Measurements from ENCODE around the gene RBKS.
A peak's percentile ranks its signal among the peaks of the same experiment; 100 is the strongest.
"Not testable (repeated sequence)": the region's sequence is repeated elsewhere in the genome, so short reads cannot be mapped to it uniquely, and the experiment has no call there.

RBKS gene

DNA sequence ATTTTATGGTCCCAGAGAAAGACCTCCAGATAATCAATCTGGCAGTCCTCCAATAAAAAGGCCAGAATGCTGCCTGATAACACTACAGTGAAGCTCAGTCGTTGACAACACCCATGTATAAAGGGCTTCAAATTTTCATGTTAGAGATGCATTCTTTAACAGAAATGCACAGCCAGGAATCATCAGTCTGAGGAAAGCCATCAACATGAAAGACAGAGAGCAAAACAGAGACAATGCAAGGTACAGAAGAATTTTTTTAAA, 14.1 kb upstream of the RBKS start:
- no peak for DNase-seq

DNA sequence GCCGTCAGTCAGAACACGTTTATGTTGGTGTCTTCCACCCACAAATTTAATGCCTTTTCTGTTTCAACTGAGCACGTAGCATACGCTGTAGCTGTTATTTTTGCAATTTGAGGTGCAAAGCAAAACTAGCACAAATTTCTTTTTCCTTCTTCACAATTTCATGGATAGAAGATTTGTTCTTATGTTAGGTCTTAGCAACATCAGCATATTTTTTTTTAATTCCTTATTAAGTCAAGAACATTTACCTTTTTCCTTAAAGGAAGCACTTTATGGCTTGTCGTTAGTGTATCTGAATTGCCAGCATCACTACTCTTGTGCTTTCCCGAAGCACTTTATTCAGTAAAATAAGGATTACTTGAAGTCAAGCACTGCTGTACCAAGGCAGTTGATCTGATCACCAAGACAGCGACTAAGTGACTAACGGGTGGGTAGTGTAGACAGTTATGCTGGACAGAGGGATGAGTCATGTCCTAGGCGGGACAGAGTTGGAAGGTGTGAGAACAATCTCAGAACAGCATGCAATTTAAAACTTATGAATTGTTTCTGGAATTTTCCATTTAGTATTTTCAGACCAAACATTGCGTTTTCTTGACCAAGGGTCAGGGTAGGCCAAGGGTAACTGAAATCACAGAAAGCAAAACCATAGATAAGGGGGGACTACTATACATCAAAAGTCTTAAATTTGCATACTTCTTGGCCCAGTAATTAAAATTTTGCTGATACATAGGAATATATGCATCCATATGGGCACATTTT, 13.6 kb upstream of the RBKS start:
- no peak for DNase-seq

GRCh38 chr2:27903018-27903417, 12.8 kb upstream of the RBKS start:
- no peak for DNase-seq

DNA sequence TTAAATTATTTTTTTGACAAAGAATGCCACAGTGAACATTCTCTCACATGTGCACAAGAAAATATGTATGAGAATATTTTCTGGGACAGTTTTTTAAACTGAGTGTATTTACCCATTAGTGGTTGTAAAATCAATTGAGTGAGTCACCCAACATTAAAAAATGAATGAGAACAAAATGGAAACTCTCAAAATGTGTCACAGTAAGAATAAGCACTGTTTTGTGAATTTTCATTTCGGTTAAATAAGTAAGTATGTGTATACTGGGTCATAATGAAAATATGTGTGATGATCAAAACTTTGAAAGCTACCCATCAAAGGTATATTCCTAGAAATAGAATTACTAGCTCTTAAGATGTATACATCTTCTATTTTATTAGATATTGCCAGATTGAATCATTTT, 11.9 kb upstream of the RBKS start:
- DNase-seq: no peak

DNA sequence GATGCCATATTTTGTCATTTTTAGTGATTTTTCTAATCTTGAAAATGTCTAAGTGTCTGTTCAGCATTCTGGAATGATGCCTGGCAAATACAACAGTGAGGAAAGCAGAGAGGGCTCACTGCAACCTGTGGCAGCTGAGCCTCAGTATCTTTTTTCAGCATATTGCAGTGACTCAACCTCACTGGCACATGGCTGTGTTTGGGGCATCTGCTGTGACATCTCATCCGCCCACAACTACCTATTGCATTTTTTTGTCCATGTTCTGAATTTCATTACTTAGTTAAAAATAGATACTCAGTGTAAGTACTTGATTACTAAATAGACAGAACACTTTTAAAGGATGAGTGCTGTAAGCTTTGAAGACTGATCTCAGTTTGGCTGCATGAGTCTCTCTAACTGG, 11.0 kb upstream of the RBKS start:
- no peak for DNase-seq

DNA sequence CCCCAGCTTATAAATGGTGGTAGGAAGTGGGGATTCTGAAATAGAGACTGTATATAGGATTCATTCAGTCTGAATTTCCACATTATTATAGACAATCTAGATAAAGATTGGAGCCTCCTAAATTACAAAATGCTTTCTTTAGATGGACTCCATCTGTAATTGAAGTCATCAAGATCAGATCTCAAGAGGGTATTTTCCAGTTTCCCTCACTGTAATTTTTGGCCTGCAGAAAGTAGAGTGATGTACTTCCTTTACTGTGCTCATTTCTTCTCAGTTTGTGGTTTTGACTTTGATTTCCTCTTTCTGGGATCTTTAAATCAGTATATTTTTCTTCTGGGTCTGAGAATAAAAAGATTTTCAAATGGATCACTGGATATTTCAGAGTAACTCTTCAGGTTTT, 7.5 kb upstream of the RBKS start:
- no peak for DNase-seq

DNA sequence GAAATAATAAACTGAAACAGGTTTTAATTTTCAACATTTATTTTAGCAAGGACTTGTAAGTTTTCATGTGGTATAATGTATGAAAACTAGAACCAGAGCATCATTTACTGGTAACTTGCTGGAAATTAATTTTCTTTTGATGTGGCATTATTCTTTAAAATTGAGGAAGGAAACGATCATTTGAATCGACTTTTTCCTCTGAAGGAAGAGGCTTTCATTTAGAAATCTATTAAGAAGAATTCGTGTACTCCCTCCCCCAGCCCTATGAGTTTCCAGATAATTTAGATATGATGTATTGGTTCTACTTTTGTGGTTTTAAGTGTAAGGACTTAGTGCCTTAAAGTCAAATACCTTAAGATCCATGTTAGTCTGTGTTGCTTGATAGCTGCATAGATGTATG, 2.8 kb upstream of the RBKS start:
- DNase-seq: no peak

DNA sequence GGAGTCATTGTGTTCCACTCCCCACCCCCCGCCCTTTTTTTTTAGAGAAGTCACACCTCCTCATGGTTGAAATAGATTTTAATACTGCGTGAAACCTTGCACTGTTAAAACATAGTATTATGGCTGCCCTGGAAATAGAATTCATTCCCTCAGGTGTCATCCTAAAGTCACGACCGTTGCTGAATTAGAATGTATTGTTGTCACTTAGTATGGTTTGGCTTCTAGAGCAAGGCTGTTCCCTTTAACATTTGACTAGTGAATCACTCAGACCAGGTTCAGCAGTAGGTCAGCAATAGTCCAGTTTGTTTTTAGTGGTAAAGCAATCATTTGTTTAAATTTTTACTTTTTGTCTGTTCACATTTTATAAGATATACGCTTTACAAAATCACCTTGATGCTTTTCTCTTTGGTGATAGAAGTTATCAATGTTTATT, 1.5 kb upstream of the RBKS start:
- DNase-seq: no peak

GRCh38 chr2:27890924-27891672, 911 bp upstream of the RBKS start:
- peak; percentile 45 to 76 (median 64) for DNase-seq

GRCh38 chr2:27889774-27890145, 427 bp downstream of the RBKS start:
- no peak for DNase-seq

- DNase-seq: no peak
Observed at GRCh38 chr2:27888790-27889189, 1.4 kb downstream of the RBKS start.

DNA sequence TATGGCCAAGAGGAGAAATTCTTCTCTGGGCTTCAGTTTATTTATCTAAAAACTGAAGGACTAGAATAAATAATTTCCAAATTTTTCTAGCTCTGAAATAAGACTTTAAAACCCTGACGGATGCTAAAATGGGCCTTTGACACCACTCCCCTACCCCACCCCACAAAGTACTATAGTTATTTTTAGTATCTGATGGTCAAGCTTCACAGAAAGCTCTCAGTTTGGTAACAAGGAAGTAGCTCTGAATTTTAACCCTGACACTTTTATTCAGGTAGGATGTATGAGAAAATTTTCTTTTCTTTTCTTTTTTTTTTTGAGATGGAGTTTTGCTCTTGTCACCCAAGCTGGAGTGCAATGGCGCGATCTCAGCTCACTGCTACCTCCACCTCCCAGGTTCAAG, 2.4 kb downstream of the RBKS start:
- DNase-seq: no peak

- DNase-seq: no peak
Observed at GRCh38 chr2:27887111-27887510, 3.1 kb downstream of the RBKS start.

- DNase-seq: no peak
Observed at GRCh38 chr2:27886322-27886721, 3.9 kb downstream of the RBKS start.

GRCh38 chr2:27885661-27886060, 4.5 kb downstream of the RBKS start:
- no peak for DNase-seq

DNA sequence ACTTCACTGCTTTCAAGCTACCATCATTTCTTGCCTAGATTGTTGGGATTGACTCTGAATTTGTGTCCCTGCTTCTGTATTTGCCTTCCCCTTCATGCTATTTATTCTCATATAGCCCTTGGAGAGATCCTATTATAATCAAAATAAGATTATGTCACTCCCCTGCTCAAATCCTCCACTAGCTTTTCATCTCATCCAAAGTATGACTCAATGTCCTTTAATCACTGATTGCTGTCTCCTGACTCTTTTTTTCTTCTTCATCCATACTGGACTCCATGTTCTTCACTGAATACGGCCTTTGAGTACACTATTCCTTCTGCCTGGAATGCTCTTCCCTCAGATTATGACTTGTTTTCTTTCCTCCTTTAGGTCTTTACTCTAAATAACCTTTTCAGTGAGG, 5.0 kb downstream of the RBKS start:
- DNase-seq: no peak

GRCh38 chr2:27884601-27885000, 5.6 kb downstream of the RBKS start:
- no peak for DNase-seq

- not testable (repeated sequence) for DNase-seq
Observed at GRCh38 chr2:27882584-27882922, 7.6 kb downstream of the RBKS start.

GRCh38 chr2:27881815-27882583, 8.2 kb downstream of the RBKS start:
- DNase-seq: not testable (repeated sequence)

GRCh38 chr2:27878825-27879224, 11.4 kb downstream of the RBKS start:
- no peak for DNase-seq

DNA sequence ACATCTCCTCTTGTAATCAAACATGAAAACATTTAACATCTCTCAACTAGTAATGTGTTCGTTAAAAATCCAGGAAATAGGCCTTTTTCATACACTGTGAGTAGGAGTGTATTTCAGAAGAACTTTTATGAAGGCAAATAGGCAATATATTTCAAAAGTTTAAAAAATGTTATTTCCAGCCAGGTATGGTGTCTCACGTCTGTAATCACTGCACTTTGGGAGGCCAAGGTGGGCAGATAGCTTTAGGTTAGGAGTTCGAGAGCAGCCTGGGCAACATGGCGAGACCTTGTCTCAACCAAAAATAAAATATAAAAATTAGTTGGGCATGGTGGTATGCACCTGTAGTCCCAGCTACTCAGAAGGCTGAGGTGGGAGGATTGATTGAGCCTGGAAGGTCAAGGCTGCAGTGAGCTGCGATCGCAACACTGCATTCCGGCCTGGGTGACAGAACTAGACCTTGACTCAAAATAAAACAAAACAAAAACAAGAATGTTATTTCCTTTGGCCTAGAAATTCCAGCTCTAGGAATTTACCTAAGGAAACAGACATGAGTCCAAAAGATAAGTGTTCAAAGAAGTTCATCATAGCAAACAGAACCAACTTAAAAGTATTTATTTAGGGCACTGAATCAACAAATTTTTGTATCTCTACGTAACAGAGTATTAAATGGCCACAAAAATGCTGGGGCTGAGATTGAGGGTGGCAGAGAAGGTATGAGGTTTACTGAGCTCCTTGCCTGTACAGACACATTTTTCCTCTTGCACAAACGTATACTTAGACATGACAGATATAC, 14.9 kb downstream of the RBKS start:
- no peak for DNase-seq

DNA sequence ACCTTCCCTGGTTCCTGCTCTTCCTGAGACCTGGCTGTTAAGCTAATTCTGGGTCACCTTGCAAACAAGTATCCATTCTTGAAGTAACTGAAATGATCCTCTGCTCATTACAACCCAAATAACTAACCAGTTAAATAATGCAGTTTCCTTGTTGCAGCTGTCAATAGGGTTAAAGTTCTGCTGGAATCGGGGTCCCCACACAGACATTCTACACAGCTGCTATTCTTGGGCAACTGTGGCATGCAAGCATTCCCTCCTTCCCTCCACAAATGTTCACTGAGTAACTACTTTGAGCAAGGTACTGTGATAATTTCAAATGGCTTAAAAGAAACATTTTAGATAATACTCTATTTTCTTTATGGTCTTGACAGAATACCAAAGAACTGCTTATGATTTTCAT, 17.1 kb downstream of the RBKS start:
- DNase-seq: no peak

DNA sequence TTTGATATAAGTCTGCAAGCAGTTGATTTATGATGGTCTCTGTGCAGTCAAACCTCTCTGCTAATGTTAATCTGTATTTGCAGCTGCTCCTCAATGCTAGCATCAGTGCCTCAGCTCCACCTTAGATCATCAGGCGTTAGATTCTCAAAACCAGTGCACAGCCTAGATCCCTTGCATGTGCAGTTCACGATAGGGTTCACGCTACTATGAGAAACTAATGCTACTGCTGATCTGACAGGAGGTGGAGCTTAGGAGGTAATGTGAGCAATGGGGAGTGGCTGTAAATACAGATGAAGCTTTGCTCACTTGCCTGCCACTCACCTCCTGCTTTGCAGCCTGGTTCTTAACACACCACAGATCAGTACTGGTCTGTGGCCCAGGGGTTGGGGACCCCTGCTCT, 18.4 kb downstream of the RBKS start:
- DNase-seq: no peak
